ENCODE data around the gene BABAM2.
"Not testable (repeated sequence)": the region's sequence is repeated elsewhere in the genome, so short reads cannot be mapped to it uniquely, and the experiment has no call there.

BABAM2 gene

DNA sequence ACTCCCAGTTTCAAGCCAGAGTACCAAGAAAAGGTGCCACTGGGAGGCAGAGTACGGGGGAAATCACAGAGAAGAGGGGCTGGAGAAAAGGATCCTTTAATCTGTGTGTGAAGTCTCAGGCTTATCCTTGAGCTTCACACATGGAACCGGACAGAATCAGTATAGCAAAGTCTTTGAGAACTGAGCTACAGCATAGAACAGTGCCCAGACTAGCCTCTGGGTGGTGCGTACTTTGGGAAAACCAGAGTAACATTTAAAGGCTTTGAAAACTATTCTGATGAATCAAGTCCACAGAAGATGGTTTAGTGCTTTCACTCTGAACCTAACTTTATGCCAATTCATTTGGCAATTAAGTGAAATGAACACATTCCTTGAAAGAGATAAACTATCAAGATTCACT, 83.1 kb downstream of the BABAM2 start:
- H3K27ac ChIP-seq: no peak overlapping the region

GRCh38 chr2:27976308-27976707, 85.8 kb downstream of the BABAM2 start:
- TF ChIP-seq CTCF (conservative IDR thresholded peaks at IDR 0.05): no peak
- H3K27ac ChIP-seq: no peak overlapping the region

More for the DNA sequence above, 83.1 kb downstream of the BABAM2 start:
- no peak for TF ChIP-seq CTCF (conservative IDR thresholded peaks at IDR 0.05)

DNA sequence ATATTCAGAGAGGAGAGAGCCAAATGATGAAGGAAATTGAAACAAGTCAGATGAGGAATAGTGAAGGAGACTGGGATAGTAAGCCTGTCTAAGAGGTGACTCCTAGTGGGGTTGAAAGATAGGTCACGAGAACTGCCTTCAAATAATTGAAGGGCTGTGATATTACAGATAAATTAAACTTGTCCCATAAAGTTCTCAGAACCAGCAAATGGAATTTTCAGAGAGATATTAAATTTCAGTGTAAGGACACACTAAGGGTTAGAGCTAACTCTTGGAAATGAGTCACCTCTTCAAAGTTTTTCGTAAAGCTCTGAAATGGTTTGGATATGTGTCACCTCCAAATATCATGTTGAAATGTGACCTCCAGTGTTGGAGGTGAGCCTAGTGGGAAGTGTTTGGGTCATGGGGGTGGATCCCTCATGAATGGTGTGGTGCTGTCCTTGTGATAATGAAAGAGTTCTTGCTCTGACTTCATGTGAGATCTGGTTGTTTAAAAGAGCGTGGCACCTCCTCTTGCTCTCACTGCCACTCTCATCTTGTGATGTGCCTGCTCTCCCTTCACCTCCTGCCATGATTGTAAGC, 87.3 kb downstream of the BABAM2 start:
- no peak for TF ChIP-seq CTCF (conservative IDR thresholded peaks at IDR 0.05)
- H3K27ac ChIP-seq: no peak overlapping the region

- H3K27ac ChIP-seq: not testable (repeated sequence)
Measured at GRCh38 chr2:27978761-27979160, 88.2 kb downstream of the BABAM2 start.

DNA sequence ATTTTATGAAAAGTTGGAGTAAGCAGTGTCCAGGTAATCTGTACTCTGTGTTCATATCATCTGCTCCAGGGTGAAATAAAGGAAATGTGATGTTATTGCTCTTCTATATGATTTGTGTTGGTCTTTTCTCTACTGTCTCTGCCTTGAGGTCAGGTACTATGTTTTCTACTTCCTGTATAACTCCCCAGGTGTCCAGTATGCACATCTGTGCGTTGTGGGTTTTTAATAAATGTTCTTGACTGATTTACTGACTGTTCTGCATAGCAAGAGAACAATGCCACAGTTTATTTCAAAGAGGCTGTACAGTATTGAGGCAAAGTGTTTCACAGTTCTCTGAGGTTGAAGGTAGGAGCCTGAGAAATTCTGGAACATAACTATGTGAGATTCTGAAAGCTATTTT, 89.7 kb downstream of the BABAM2 start:
- H3K27ac ChIP-seq: no peak overlapping the region

GRCh38 chr2:27984153-27984552, 93.6 kb downstream of the BABAM2 start:
- no peak overlapping the region for H3K27ac ChIP-seq
- TF ChIP-seq CTCF (conservative IDR thresholded peaks at IDR 0.05): no peak

More for the DNA sequence above, 89.7 kb downstream of the BABAM2 start:
- no peak for TF ChIP-seq CTCF (conservative IDR thresholded peaks at IDR 0.05)

DNA sequence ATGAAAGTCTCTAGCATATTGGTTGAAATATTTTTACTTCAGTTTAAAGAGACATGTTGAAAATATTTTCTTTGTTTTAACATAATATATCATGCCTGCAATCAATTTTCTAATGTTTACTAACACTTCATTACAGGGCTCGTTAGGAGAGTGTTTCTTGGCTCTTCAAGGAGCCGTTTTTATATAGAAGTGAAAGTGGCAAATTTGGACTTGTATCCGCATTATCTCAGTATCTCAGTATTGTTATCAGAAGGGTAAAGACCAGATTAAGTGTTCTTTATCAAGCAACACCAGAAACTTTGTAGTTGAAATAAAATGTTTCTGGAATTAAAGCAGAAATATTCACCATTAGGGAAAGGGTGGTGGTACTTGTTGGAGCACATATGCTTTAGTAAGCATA, 97.8 kb downstream of the BABAM2 start:
- TF ChIP-seq CTCF (conservative IDR thresholded peaks at IDR 0.05): no peak
- no peak overlapping the region for H3K27ac ChIP-seq

GRCh38 chr2:27988718-27989117, 98.2 kb downstream of the BABAM2 start:
- H3K27ac ChIP-seq: no peak overlapping the region
- no peak for TF ChIP-seq CTCF (conservative IDR thresholded peaks at IDR 0.05)

Data from VCaP (cell line).